ENCODE results near the gene PRSS16.

The PRSS16 gene

DNA sequence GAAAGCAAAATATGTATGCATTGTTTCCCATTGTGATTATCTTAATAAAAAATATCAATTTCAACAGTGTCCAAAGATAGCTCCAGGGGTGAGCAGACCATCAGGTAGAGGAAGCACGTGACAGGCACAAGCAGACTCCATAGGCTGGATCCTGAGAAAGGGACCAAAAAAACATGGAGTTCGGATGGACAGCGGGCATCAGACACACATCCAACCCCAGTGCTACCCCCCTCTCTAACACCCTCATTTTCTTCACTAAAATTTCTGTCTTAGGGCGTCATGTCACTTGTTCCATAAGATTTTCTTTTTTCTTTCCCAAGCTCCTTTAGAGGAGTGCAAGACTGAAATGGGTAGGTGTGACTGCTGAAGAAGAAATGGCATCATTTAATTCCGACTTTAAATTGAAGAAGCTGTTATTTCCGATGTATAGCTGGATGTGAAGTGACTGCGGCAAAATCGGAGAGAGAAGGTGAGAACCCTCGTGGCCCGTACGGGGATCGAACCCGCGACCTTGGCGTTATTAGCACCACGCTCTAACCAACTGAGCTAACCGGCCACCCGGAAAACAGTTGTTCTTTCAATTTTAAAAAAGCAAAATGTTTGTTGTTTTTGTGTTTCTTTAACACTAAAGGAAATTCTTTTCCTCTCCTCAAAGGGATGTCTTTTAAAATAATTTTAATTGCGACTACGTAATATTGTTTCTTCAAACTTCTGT, 10.3 kb upstream of the PRSS16 start:
- no peak for DNase-seq (ENCODE audit: extremely low read depth, low read depth)
- no peak for TF ChIP-seq CTCF (IDR thresholded peaks at IDR 0.05; ENCODE audit: low read depth, low read length)

DNA sequence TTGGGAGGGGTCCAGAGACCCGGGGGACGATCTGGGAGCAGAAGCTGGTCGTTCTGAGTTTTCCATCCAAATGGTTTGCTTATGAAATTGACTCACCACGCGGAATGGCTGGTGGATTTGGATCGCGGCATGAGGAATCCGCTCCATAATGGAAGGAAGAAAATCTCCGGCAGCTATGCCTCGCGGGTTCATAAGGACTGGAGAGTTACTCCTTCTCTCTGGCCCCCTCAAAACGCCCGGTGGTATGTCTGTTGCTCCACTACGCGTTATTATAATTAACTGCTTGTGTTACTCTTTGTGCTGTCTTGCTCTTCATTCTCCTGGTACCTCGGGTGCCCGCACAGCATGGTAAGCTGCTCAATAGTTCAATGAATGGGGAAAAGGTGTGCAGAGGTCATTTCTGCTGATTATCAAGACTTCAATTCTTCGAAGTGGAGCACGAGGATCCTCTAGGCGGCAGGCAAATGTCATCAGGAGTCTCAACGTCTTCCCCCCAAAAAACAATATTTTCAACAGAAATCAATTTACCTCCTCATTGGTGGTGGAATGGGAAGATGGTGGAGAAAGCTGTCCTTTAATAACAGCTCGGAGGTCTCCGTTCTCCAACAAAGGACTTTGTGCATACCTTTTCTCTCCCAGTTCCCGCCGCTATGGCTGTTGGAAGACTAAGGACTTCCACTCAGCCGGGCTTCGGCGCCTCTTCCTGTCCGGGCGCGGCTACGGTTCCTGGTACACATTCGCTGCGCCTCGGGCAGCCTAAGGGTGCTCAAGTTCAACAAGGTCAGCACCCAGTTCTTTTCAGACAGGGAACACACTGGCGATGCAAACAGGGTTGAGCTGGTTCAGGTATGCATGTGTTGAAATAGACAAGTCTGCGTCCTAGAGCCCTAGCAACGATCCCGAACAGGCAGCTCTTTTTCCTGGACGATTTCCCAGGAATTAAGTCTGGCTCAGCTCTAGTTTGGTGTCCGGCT, 9.2 kb upstream of the PRSS16 start:
- DNase-seq (ENCODE audit: extremely low read depth, low read depth), result no peak
- no peak for TF ChIP-seq CTCF (IDR thresholded peaks at IDR 0.05; ENCODE audit: low read depth, low read length)

DNA sequence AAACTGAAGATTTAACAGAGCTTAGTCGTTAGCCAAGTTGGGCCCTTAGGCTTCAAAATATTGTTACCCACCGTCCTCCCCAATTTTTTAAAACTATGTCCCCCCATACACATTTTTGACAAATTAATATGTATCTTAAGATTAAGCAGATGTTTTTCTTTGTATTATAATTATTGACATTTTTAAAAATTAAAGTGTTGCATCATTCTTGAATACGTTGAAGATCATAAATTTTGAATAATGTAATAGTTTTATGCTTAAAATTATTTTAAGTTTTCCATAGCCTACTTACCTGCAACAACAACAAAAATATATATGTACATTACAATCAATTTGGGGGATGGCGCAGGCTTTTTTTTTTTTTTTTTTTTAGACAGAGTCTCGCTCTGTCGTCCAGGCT, 8.2 kb upstream of the PRSS16 start:
- DNase-seq (ENCODE audit: extremely low read depth, low read depth), result no peak
- no peak for TF ChIP-seq CTCF (IDR thresholded peaks at IDR 0.05; ENCODE audit: low read depth, low read length)

- no peak for TF ChIP-seq CTCF (IDR thresholded peaks at IDR 0.05; ENCODE audit: low read depth, low read length)
- no peak for DNase-seq (ENCODE audit: extremely low read depth, low read depth)
Measured at GRCh38 chr6:27241443-27241842, 6.1 kb upstream of the PRSS16 start.

GRCh38 chr6:27242589-27243265, 4.8 kb upstream of the PRSS16 start:
- no peak for TF ChIP-seq CTCF (IDR thresholded peaks at IDR 0.05; ENCODE audit: low read depth, low read length)
- no peak for DNase-seq (ENCODE audit: extremely low read depth, low read depth)

- TF ChIP-seq CTCF (IDR thresholded peaks at IDR 0.05; ENCODE audit: low read depth, low read length), result no peak
- no peak for DNase-seq (ENCODE audit: extremely low read depth, low read depth)
Measured at GRCh38 chr6:27248783-27249182, 1.3 kb downstream of the PRSS16 start.

Measured in AG09319 (cell line).